Cardiac atrium fibroblast (primary cell): ENCODE data around the gene MED13L. TPM values are rescaled to one million over a fixed set of nuclear protein-coding genes. Genes with fewer than 3 reads are reported as not detected.

Source experiments
- total RNA-seq: library from RNA; depleted of rRNA; stranded (reverse); fragments of >200 nt; gene quantifications from 2 replicates; pipeline ENCODE4 v1.2.3, GENCODE V29; 2015

MED13L gene
- 38.9 and 41.5 TPM in 2 replicates for total RNA-seq

GRCh38 chr12:116277467-116278278 is at the start of gene MED13L:
Gene MED13L, minus strand, starts transcription at chr12:116277693. Its CDS starts 562 bp downstream, at chr12:116277131.

